NK-92 (cell line): ENCODE measurements around the gene SEC14L1.
"Not testable (repeated sequence)": the region's sequence is repeated elsewhere in the genome, so short reads cannot be mapped to it uniquely, and the experiment has no call there.

Experiments
- DNase-seq: peaks from one replicate; lab custom pipeline; 2025; ENCODE audit not compliant: unreplicated experiment; lab: John Stamatoyannopoulos, UW

Gene SEC14L1

GRCh38 chr17:77231076-77231871, 90.5 kb downstream of the SEC14L1 start:
- no peak for DNase-seq

- DNase-seq, result no peak
Measured at GRCh38 chr17:77233127-77233526, 92.4 kb downstream of the SEC14L1 start.

- no peak for DNase-seq
Measured at GRCh38 chr17:77233635-77234334, 93.0 kb downstream of the SEC14L1 start.

GRCh38 chr17:77234695-77235094, 93.9 kb downstream of the SEC14L1 start:
- no peak for DNase-seq

GRCh38 chr17:77235370-77235941, 94.7 kb downstream of the SEC14L1 start:
- no peak for DNase-seq

GRCh38 chr17:77237232-77238008, 96.7 kb downstream of the SEC14L1 start:
- no peak for DNase-seq

- no peak for DNase-seq
Measured at GRCh38 chr17:77240976-77241375, 100.2 kb downstream of the SEC14L1 start.

GRCh38 chr17:77242118-77242851, 101.5 kb downstream of the SEC14L1 start:
- no peak for DNase-seq

- DNase-seq, result no peak
Measured at GRCh38 chr17:77245162-77245926, 104.6 kb downstream of the SEC14L1 start.

- DNase-seq, result no peak
Measured at GRCh38 chr17:77246110-77247047, 105.6 kb downstream of the SEC14L1 start.

GRCh38 chr17:77247048-77247541, 106.3 kb downstream of the SEC14L1 start:
- no peak for DNase-seq

- DNase-seq, result no peak
Measured at GRCh38 chr17:77247609-77248008, 106.8 kb downstream of the SEC14L1 start.

GRCh38 chr17:77248216-77249114, 107.7 kb downstream of the SEC14L1 start:
- no peak for DNase-seq

- DNase-seq, result no peak
Measured at GRCh38 chr17:77251622-77252183, 110.9 kb downstream of the SEC14L1 start.

GRCh38 chr17:77252306-77252705, 111.5 kb downstream of the SEC14L1 start:
- not testable (repeated sequence) for DNase-seq

- no peak for DNase-seq
Measured at GRCh38 chr17:77253611-77254051, 112.9 kb downstream of the SEC14L1 start.
